SU-DHL-6 (cell line): Measurements from ENCODE around the gene BEST2.

ENCODE experiments used
- H2AFZ ChIP-seq: fragments of 200-600 bp; sonication (generic); 2 replicates; pipeline ENCODE4 v1.6.1; 2014; ENCODE audit warnings: low read depth, mild to moderate bottlenecking, moderate library complexity, mixed read lengths, antibody characterized with exemption, low read length; ENCODE audit not compliant: severe bottlenecking
- H3F3A ChIP-seq: fragments of 200-600 bp; shearing (Covaris generic); 2 replicates; pipeline ENCODE4 v1.6.0; 2016; ENCODE audit warnings: antibody characterized with exemption, mild to moderate bottlenecking; ENCODE audit not compliant: insufficient read depth
- H3K27ac ChIP-seq: fragments of 200-600 bp; sonication (generic); 2 replicates; pipeline ENCODE4 v1.5.1; 2016; ENCODE audit warnings: low read depth, mild to moderate bottlenecking, low read length, moderate library complexity, mixed read lengths
- H3K27me3 ChIP-seq: fragments of 200-600 bp; sonication (generic), shearing (Covaris generic); 2 replicates; pipeline ENCODE4 v1.6.0; 2014; ENCODE audit warnings: mild to moderate bottlenecking, low read length
- H3K36me3 ChIP-seq: fragments of 200-600 bp; sonication (generic); 2 replicates; pipeline ENCODE4 v1.6.1; 2014; ENCODE audit warnings: mild to moderate bottlenecking, low read length, mixed read lengths
- H3K4me2 ChIP-seq: fragments of 300-600, 200-600 bp; shearing (Covaris generic), sonication (generic); 2 replicates; pipeline ENCODE4 v1.6.0; 2014; ENCODE audit warnings: low read length, low read depth, mild to moderate bottlenecking; ENCODE audit not compliant: poor library complexity, severe bottlenecking
- H3K4me3 ChIP-seq: fragments of 200-600 bp; sonication (generic); 2 replicates; pipeline ENCODE4 v1.5.1; 2014; ENCODE audit warnings: antibody characterized with exemption, low read length, mild to moderate bottlenecking, mixed read lengths; ENCODE audit not compliant: insufficient read depth, poor library complexity, severe bottlenecking
- H3K79me2 ChIP-seq: fragments of 200-600 bp; sonication (generic); 2 replicates; pipeline ENCODE4 v1.6.1; 2014; ENCODE audit warnings: mild to moderate bottlenecking, low read length, moderate library complexity; ENCODE audit not compliant: insufficient read depth
- H3K9ac ChIP-seq: fragments of 200-600 bp; sonication (generic); 2 replicates; pipeline ENCODE4 v1.7.0; 2014; ENCODE audit warnings: mild to moderate bottlenecking, low read length
- H3K9me2 ChIP-seq: fragments of 200-600 bp; sonication (generic); replicated peaks from 2 replicates; pipeline ENCODE4 v1.6.1; 2014; ENCODE audit warnings: low read length; ENCODE audit not compliant: insufficient read depth
- H3K9me3 ChIP-seq: fragments of 200-600 bp; sonication (generic); 2 replicates; pipeline ENCODE4 v1.6.1; 2014; ENCODE audit warnings: low read length, mixed read lengths; ENCODE audit not compliant: insufficient read depth
- H4K20me1 ChIP-seq: fragments of 200-600 bp; sonication (generic); 2 replicates; pipeline ENCODE4 v1.6.1; 2014; ENCODE audit warnings: low read depth, mild to moderate bottlenecking, antibody characterized with exemption, low read length, moderate library complexity, mixed read lengths
- CTCF ChIP-seq: fragments of 200-600 bp; sonication (generic); IDR thresholded peaks from one replicate; pipeline ENCODE4 v1.5.1; 2017; ENCODE audit warnings: antibody characterized with exemption, mild to moderate bottlenecking, low read length, moderate library complexity; ENCODE audit not compliant: insufficient read depth, poor library complexity, severe bottlenecking
- EZH2phosphoT487 ChIP-seq: fragments of 200-600 bp; sonication (generic), shearing (Covaris generic); conservative IDR thresholded peaks from 2 replicates; pipeline ENCODE4 v1.6.1; 2018; ENCODE audit warnings: mild to moderate bottlenecking, antibody characterized with exemption, low read length, moderate library complexity, mixed read lengths

Gene BEST2

GRCh38 chr19:12779162-12779993, 27.8 kb downstream of the BEST2 start:
- no peak overlapping the region for H3K4me2 ChIP-seq
- no peak for TF ChIP-seq EZH2phosphoT487
- no peak for TF ChIP-seq CTCF
- H3K36me3 ChIP-seq: no peaks in the 10 kb centered on the region
- H3K27ac ChIP-seq: no peak overlapping the region
- no peak overlapping the region for H2AFZ ChIP-seq
- no peaks in the 10 kb centered on the region for H3K79me2 ChIP-seq
- no peak overlapping the region for H3K4me3 ChIP-seq
- no peaks in the 10 kb centered on the region for H3K9me2 ChIP-seq
- no peaks in the 10 kb centered on the region for H4K20me1 ChIP-seq
- no peaks in the 10 kb centered on the region for H3K27me3 ChIP-seq
- H3K9me3 ChIP-seq: no peaks in the 10 kb centered on the region
- H3K9ac ChIP-seq: no peak overlapping the region
- H3F3A ChIP-seq: no peaks in the 10 kb centered on the region

GRCh38 chr19:12782174-12782423, 30.5 kb downstream of the BEST2 start:
- no peak overlapping the region for H2AFZ ChIP-seq
- H3K79me2 ChIP-seq: no peaks in the 10 kb centered on the region
- TF ChIP-seq EZH2phosphoT487: no peak
- TF ChIP-seq CTCF: no peak
- no peaks in the 10 kb centered on the region for H4K20me1 ChIP-seq
- H3K27me3 ChIP-seq: no peaks in the 10 kb centered on the region
- H3K36me3 ChIP-seq: no peaks in the 10 kb centered on the region
- H3F3A ChIP-seq: no peaks in the 10 kb centered on the region
- H3K4me2 ChIP-seq: peak overlapping the region; percentile 34
- H3K9me3 ChIP-seq: no peaks in the 10 kb centered on the region
- no peak overlapping the region for H3K27ac ChIP-seq
- no peak overlapping the region for H3K9ac ChIP-seq
- H3K4me3 ChIP-seq: no peak overlapping the region
- no peaks in the 10 kb centered on the region for H3K9me2 ChIP-seq

- H3K9me2 ChIP-seq: no peaks in the 10 kb centered on the region
Measured at GRCh38 chr19:12782424-12783290, 31.1 kb downstream of the BEST2 start.

More at GRCh38 chr19:12782424-12783290, 31.1 kb downstream of the BEST2 start:
- Histone ChIP-seq H3K9ac (no peak overlapping the region), H3F3A (no peaks in the 10 kb centered on the region), H3K4me2 (peak overlapping the region; percentile 34), H3K27ac (no peak overlapping the region), H2AFZ (no peak overlapping the region), H3K36me3 (no peaks in the 10 kb centered on the region), H3K4me3 (no peak overlapping the region), H4K20me1 (no peaks in the 10 kb centered on the region), H3K79me2 (no peaks in the 10 kb centered on the region), H3K27me3 (no peaks in the 10 kb centered on the region), H3K9me3 (no peaks in the 10 kb centered on the region)
- no peak for TF ChIP-seq EZH2phosphoT487
- TF ChIP-seq CTCF: no peak
